ENCODE measurements around the gene DHX8. TPM values are rescaled to one million over a fixed set of nuclear protein-coding genes. Genes with fewer than 3 reads are reported as not detected.

DHX8 gene
- total RNA-seq, 6 experiments from 2014 or later: 14.1 to 18.6 (median 17.5) TPM

- Histone ChIP-seq H3K9me3 (no peaks in the 10 kb centered on the region), H3K36me3 (no peaks in the 10 kb centered on the region), H3K4me3 (no peak overlapping the region), H3K27me3 (no peaks in the 10 kb centered on the region), H3K27ac (no peak overlapping the region), H3K4me1 (no peaks in the 10 kb centered on the region)
- no peak for DNase-seq
- intact Hi-C loops (cut with DNase I): no loop called here
- WGBS (ENCODE audit: insufficient coverage, low coverage, low lambda C conversion rate, missing lambda C conversion rate): 78% methylated on average over 3 of the region's 5 CpGs
- TF ChIP-seq POLR2A (IDR thresholded peaks at IDR 0.05) (no peak), CTCF (IDR thresholded peaks at IDR 0.05) (no peak)
- no peak for ATAC-seq
Observed at GRCh38 chr17:43568506-43569082, 84.8 kb downstream of the DHX8 start.

- no peaks in the 10 kb centered on the region for H3K27me3 ChIP-seq
- intact Hi-C loops (cut with DNase I): loop anchor here in 1 of 2 donors (10.0 kb wide), 1 partner anchor 184 kb away; the partner anchor contains the start of gene SOST
- no peaks in the 10 kb centered on the region for H3K4me1 ChIP-seq
- TF ChIP-seq CTCF (IDR thresholded peaks at IDR 0.05) (no peak), POLR2A (IDR thresholded peaks at IDR 0.05) (no peak)
- no peak for ATAC-seq
- no peak for DNase-seq
- H3K9me3 ChIP-seq: no peaks in the 10 kb centered on the region
- 82% methylated on average over 3 of the region's 3 CpGs for WGBS (ENCODE audit: insufficient coverage, low coverage, low lambda C conversion rate, missing lambda C conversion rate)
- no peaks in the 10 kb centered on the region for H3K36me3 ChIP-seq
- no peak overlapping the region for H3K27ac ChIP-seq
- H3K4me3 ChIP-seq: no peak overlapping the region
Observed at GRCh38 chr17:43570518-43570928, 86.7 kb downstream of the DHX8 start.

GRCh38 chr17:43572368-43572980 lies 88.7 kb downstream of the DHX8 start:
- H3K27me3 ChIP-seq: no peaks in the 10 kb centered on the region
- no peak overlapping the region for H3K27ac ChIP-seq
- no peaks in the 10 kb centered on the region for H3K4me1 ChIP-seq
- H3K9me3 ChIP-seq: no peaks in the 10 kb centered on the region
- DNase-seq (no peak), ATAC-seq (no peak)
- H3K4me3 ChIP-seq: no peak overlapping the region
- no peaks in the 10 kb centered on the region for H3K36me3 ChIP-seq
- no peak for TF ChIP-seq POLR2A (IDR thresholded peaks at IDR 0.05)
- TF ChIP-seq CTCF (IDR thresholded peaks at IDR 0.05): no peak
- WGBS (ENCODE audit: insufficient coverage, low coverage, low lambda C conversion rate, missing lambda C conversion rate): 70% methylated on average over 4 of the region's 5 CpGs
- intact Hi-C loops (cut with DNase I): loop anchor here in 1 of 2 donors (10.0 kb wide), 1 partner anchor 182 kb away; the partner anchor contains the start of gene SOST

- Histone ChIP-seq H3K27me3 (no peaks in the 10 kb centered on the region), H3K4me3 (no peak overlapping the region), H3K9me3 (no peaks in the 10 kb centered on the region), H3K36me3 (no peaks in the 10 kb centered on the region), H3K4me1 (no peaks in the 10 kb centered on the region), H3K27ac (no peak overlapping the region)
- TF ChIP-seq POLR2A (IDR thresholded peaks at IDR 0.05): no peak
- TF ChIP-seq CTCF (IDR thresholded peaks at IDR 0.05): no peak
- DNase-seq (no peak), ATAC-seq (no peak)
- intact Hi-C loops (cut with DNase I): loop anchor here in 1 of 2 donors (10.0 kb wide), 1 partner anchor 181 kb away; the partner anchor contains the start of gene SOST
- 17% methylated on average over 5 of the region's 7 CpGs for WGBS (ENCODE audit: insufficient coverage, low coverage, low lambda C conversion rate, missing lambda C conversion rate)
Observed at GRCh38 chr17:43573579-43574321, 90.0 kb downstream of the DHX8 start.
